Activated naive CD8-positive, alpha-beta T cell treated with anti-CD3 and anti-CD28 coated beads for 36 hours (primary cell): ENCODE measurements around the gene DCDC2C. TPM values are rescaled to one million over a fixed set of nuclear protein-coding genes. Genes with fewer than 3 reads are reported as not detected.
"Not testable (repeated sequence)": the region's sequence is repeated elsewhere in the genome, so short reads cannot be mapped to it uniquely, and the experiment has no call there.

ENCODE experiments used
- DNase-seq: peaks from one replicate; pipeline ENCODE4 v3.0.0; 2021
- H3K27ac Mint-ChIP-seq: one replicate; pipeline ENCODE4 v1.8.0; 2022; ENCODE audit warnings: mild to moderate bottlenecking, moderate library complexity, mixed read lengths
- H3K27me3 Mint-ChIP-seq: one replicate; pipeline ENCODE4 v1.8.0; 2022; ENCODE audit warnings: mild to moderate bottlenecking, mixed read lengths
- H3K36me3 Mint-ChIP-seq: one replicate; pipeline ENCODE4 v1.8.0; 2021; ENCODE audit warnings: mild to moderate bottlenecking, mixed read lengths
- H3K4me1 Mint-ChIP-seq: one replicate; pipeline ENCODE4 v1.8.0; 2021; ENCODE audit warnings: mixed read lengths
- H3K4me3 Mint-ChIP-seq: one replicate; pipeline ENCODE4 v1.8.0; 2022; ENCODE audit warnings: mild to moderate bottlenecking, moderate library complexity, mixed read lengths
- H3K9me3 Mint-ChIP-seq: one replicate; pipeline ENCODE4 v1.8.0; 2022; ENCODE audit warnings: mixed read lengths
- total RNA-seq, 2 experiments: library from RNA; stranded (reverse); gene quantifications; one replicate each; pipeline ENCODE4 v1.2.3, GENCODE V29; 2021

DCDC2C gene
- total RNA-seq: not detected

- no peak for DNase-seq
- Mint-ChIP-seq H3K9me3 (no peaks in the 10 kb centered on the region), H3K27ac (no peak within 1 kb of the TSS), H3K4me1 (no peaks in the 10 kb centered on the region), H3K36me3 (no peaks in the 10 kb centered on the region), H3K4me3 (no peak within 1 kb of the TSS), H3K27me3 (peaks cover 55% of the 10 kb centered on the region)
These were observed at the start of gene DCDC2C for GRCh38 chr2:3703236-3703756. TSS of gene DCDC2C (plus strand) at chr2:3703575. CDS start at chr2:3703752, 177 bp downstream.

DNA sequence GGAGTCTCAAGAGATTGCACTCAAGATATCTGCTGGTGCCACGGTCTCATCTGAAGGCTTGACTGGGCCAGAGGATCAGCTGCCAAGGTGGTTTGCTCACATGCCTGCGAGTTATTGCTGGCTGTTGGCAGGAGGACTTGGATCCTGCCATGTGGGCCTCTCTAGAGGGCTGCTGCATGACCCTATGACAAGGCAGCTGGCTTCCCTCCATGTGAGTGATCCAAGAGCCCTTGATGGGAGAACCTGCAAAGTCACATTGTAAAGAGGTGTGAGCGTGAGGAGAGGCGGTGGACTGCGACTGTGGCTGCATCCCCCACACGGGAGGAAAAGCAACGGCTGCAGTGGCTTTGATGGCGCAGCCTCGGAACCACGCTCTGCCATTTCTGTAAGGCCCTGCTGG, 49.4 kb upstream of the DCDC2C start:
- H3K27ac Mint-ChIP-seq: no peak overlapping the region

GRCh38 chr2:3654531-3655225, 48.7 kb upstream of the DCDC2C start:
- Mint-ChIP-seq H3K4me1 (peaks cover 12% of the 10 kb centered on the region), H3K27ac (no peak overlapping the region), H3K36me3 (no peaks in the 10 kb centered on the region), H3K27me3 (no peaks in the 10 kb centered on the region), H3K9me3 (no peaks in the 10 kb centered on the region), H3K4me3 (no peak overlapping the region)
- DNase-seq: no peak

More for the DNA sequence above, 49.4 kb upstream of the DCDC2C start:
- Mint-ChIP-seq H3K27me3 (no peaks in the 10 kb centered on the region), H3K9me3 (no peaks in the 10 kb centered on the region), H3K4me3 (no peak overlapping the region), H3K36me3 (no peaks in the 10 kb centered on the region), H3K4me1 (peaks cover 12% of the 10 kb centered on the region)
- no peak for DNase-seq

DNA sequence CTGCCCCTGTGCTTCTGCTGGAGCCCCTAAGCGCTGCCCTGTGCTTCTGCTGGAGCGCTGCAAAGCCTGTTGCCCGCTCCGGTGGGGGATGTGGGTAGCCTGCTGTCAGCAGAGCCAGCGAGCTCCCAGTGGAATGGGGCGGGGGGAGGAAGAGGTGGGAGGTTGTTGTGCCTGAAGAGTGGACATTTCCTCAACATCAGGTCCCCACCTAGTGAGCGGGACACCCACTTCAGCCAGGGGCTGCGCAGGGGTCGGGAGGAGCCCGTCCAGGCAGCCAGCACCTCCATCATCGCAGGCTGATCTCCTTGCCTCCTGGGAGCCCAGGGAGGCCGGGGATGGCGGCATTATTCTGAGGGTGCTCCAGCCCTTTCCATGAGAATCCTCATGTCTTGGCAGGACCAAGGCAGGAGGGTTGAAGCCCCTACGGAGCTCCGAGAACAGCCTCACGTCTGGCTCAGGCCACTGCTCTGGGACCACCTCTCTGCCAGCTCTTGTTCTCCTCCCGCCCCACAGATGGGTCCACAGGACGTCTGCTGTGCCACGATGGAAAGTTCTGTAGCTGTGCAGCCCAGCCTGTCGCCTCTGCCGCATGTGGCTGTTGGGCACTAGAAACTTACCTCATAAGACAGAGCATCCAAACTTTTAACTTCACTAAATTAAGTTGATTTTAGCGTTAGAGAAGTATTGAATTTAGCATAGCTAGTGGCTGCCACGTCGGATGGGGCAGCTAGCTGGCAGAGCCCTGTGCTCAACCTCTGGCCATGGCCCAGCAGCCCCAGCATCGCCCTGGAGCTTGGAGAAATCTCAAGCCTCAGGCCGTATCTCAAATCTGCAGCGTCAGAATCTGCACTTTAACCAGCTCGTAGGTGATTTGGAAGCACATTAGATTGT, 47.3 kb upstream of the DCDC2C start:
- no peak overlapping the region for H3K4me3 Mint-ChIP-seq
- H3K27me3 Mint-ChIP-seq: no peaks in the 10 kb centered on the region
- no peaks in the 10 kb centered on the region for H3K9me3 Mint-ChIP-seq
- no peaks in the 10 kb centered on the region for H3K36me3 Mint-ChIP-seq
- DNase-seq: no peak
- no peak overlapping the region for H3K27ac Mint-ChIP-seq
- H3K4me1 Mint-ChIP-seq: peaks cover 8% of the 10 kb centered on the region

GRCh38 chr2:3656762-3657721, 46.3 kb upstream of the DCDC2C start:
- no peak overlapping the region for H3K4me3 Mint-ChIP-seq
- H3K27ac Mint-ChIP-seq: no peak overlapping the region
- H3K4me1 Mint-ChIP-seq: peaks cover 3% of the 10 kb centered on the region
- no peaks in the 10 kb centered on the region for H3K9me3 Mint-ChIP-seq
- no peak for DNase-seq
- no peaks in the 10 kb centered on the region for H3K27me3 Mint-ChIP-seq
- H3K36me3 Mint-ChIP-seq: no peaks in the 10 kb centered on the region

DNA sequence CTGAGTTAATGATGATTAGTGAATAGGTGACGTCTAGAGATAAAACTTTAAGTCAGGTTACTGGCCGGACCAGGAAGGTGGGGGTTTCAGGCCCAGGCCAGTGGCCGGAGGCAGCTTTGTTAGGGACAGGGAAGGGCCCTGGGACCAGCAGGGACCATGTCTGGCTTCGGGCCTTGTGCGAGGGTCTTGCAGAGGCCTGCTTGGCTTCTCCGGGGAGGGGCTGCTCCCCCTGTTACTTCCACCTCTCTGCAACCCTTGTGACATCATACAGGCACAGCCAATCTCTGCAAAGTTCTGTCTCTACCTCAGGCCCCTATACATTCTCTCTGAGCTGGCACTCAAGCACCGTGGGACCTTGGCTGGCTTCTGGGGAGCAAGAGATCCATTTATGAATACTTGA, 45.5 kb upstream of the DCDC2C start, which contains the start of gene ALLC:
Gene ALLC (plus strand): TSS at position 320 of the 400 bp plus-strand sequence. CDS start 12,958 bp downstream, outside the sequence.
- no peak for DNase-seq
- no peak within 1 kb of the TSS for H3K27ac Mint-ChIP-seq

GRCh38 chr2:3659447-3660432, 43.6 kb upstream of the DCDC2C start:
- Mint-ChIP-seq H3K4me3 (no peak overlapping the region), H3K27ac (no peak overlapping the region), H3K27me3 (no peaks in the 10 kb centered on the region), H3K4me1 (no peaks in the 10 kb centered on the region), H3K36me3 (no peaks in the 10 kb centered on the region), H3K9me3 (no peaks in the 10 kb centered on the region)
- DNase-seq: no peak

More for the DNA sequence above, 45.5 kb upstream of the DCDC2C start, which contains the start of gene ALLC:
- H3K27me3 Mint-ChIP-seq: no peaks in the 10 kb centered on the region
- no peaks in the 10 kb centered on the region for H3K36me3 Mint-ChIP-seq
- no peaks in the 10 kb centered on the region for H3K4me1 Mint-ChIP-seq
- no peak within 1 kb of the TSS for H3K4me3 Mint-ChIP-seq
- H3K9me3 Mint-ChIP-seq: no peaks in the 10 kb centered on the region

- H3K4me1 Mint-ChIP-seq, H3K4me3 Mint-ChIP-seq, H3K27me3 Mint-ChIP-seq, DNase-seq, H3K36me3 Mint-ChIP-seq, H3K27ac Mint-ChIP-seq, H3K9me3 Mint-ChIP-seq: not testable (repeated sequence)
These were observed 42.7 kb upstream of the DCDC2C start for GRCh38 chr2:3660640-3661039.

DNA sequence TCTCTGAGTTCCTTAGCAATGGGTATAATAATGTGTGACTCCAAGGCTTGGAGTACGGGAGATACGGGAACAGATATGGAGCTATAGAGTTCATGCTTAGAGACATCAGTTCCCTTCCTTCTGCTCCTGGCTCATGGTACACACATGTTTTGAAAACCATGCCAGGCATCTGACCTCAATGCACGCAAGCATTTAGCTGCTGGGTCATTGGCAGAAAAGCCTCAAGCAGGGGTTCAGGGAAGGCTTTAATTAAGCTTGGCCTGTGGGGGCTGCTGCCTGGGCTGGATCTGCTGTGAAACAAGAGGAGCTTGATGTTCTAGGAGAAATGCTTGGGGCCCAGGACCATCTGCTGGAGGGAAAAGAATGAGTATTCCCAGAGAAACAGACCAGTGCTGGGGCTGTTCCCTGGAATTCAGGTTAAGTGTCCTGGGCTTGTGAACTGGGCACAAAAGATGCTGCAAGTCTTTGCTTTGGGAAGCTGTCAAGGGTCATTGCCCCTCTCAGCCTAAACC, 42.2 kb upstream of the DCDC2C start:
- no peaks in the 10 kb centered on the region for H3K4me1 Mint-ChIP-seq
- H3K27ac Mint-ChIP-seq: no peak overlapping the region
- H3K27me3 Mint-ChIP-seq: no peaks in the 10 kb centered on the region
- H3K36me3 Mint-ChIP-seq: no peaks in the 10 kb centered on the region
- no peak overlapping the region for H3K4me3 Mint-ChIP-seq
- no peaks in the 10 kb centered on the region for H3K9me3 Mint-ChIP-seq
- DNase-seq: no peak

DNA sequence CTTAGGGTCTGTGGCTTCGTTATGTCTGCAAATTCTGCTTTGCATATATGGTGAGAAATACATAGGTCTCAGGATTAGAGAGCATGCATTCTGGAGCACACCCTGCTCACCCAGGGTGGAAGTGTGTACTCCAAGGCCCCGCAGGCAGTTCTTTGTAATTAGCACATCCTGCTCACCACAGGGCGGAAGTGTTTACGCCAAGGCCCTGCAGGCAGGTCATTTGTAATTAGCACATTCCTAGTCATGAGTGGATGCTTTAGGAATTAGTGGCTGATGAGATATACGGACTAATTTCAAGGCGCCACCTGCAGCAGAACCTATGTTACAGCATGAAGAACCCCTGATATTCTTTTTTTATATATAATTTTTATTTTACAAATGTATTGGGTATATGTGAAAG, 41.1 kb upstream of the DCDC2C start:
- H3K4me3 Mint-ChIP-seq: no peak overlapping the region
- H3K36me3 Mint-ChIP-seq: no peaks in the 10 kb centered on the region
- H3K4me1 Mint-ChIP-seq: no peaks in the 10 kb centered on the region
- H3K27me3 Mint-ChIP-seq: no peaks in the 10 kb centered on the region
- no peaks in the 10 kb centered on the region for H3K9me3 Mint-ChIP-seq
- no peak for DNase-seq
- H3K27ac Mint-ChIP-seq: no peak overlapping the region

DNA sequence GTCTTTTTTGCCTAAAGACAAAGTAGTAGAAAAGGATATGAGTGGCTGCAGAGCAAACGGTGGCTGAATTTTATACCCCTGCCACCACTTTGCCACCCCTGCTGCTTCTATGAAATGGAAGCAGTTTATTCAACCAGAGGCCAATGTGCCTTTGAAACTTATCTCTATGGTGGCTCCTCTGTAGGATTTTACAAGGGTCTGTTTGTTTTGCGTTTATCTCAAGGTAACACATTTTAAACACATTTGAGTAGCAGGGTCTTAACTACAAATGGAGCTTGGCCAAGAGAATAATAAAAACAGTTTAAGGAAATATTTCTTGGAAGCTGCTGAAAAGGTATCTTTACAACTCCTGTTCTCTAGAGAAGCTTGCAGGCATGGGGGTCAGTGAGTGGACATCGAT, 39.3 kb upstream of the DCDC2C start:
- Mint-ChIP-seq H3K4me3 (no peak overlapping the region), H3K27me3 (no peaks in the 10 kb centered on the region), H3K4me1 (no peaks in the 10 kb centered on the region), H3K36me3 (no peaks in the 10 kb centered on the region), H3K27ac (no peak overlapping the region), H3K9me3 (no peaks in the 10 kb centered on the region)
- DNase-seq: no peak

GRCh38 chr2:3664925-3665324, 38.5 kb upstream of the DCDC2C start:
- Mint-ChIP-seq H3K27ac (no peak overlapping the region), H3K36me3 (no peaks in the 10 kb centered on the region), H3K4me3 (no peak overlapping the region), H3K4me1 (no peaks in the 10 kb centered on the region), H3K27me3 (peaks cover 4% of the 10 kb centered on the region), H3K9me3 (no peaks in the 10 kb centered on the region)
- DNase-seq: no peak

DNA sequence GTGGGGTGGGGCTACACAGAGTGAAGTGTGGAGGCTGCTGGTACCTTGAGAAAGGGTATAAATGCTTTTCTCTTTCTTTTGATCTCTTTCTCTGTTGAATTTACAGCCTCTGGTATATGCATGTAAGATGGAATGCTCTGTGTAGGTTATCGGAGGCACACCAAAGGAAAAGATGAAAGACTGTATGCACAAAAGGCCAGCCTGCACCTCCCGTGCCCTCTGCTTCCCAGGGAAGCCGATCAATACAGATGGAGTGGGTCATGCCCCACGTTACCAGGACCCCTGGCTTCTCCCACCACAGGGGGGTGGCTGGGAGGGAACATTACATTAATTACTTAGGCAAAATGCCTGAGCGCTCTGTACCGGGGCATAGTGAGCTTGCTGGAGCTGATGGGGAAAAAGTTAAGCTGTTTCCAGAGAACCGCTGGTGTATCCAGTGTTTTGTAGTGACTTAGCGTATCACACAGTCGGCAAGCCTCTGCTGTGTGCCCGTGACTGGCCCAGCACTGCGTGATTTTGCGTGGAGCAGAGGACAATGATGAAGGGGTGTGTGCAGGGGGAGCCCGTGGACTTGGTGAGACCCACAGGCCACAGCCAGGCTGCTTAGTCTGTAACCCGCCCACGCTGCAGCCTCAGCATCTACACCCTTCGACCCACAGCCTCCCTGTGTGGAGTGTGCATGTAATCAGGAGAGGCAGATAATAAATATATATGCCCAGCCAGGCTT, 37.3 kb upstream of the DCDC2C start:
- H3K27me3 Mint-ChIP-seq: peaks cover 4% of the 10 kb centered on the region
- H3K4me3 Mint-ChIP-seq: no peak overlapping the region
- H3K27ac Mint-ChIP-seq: no peak overlapping the region
- H3K4me1 Mint-ChIP-seq: no peaks in the 10 kb centered on the region
- no peaks in the 10 kb centered on the region for H3K36me3 Mint-ChIP-seq
- DNase-seq: no peak
- no peaks in the 10 kb centered on the region for H3K9me3 Mint-ChIP-seq
